ENCODE results near the gene STARD9. TPM values are rescaled to one million over a fixed set of nuclear protein-coding genes. Genes with fewer than 3 reads are reported as not detected.
"Not testable (repeated sequence)": the region's sequence is repeated elsewhere in the genome, so short reads cannot be mapped to it uniquely, and the experiment has no call there.

The STARD9 gene
- total RNA-seq, 1 experiment from 2014 or later: 7.4 TPM

DNA sequence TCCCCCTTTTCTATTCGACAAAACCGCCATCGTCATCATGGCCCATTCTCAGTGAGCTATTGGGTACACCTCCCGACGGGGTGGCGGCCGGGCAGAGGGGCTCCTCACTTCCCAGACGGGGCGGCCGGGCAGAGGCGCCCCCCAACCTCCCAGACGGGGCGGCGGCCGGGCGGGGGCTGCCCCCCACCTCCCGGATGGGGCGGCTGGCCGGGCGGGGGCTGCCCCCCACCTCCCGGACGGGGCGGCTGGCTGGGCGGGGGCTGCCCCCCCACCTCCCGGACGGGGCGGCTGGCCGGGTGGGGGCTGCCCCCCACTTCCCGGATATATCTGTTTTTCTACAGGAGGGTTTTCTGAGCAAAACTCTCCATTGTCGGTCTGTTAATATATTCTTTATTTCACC, 25.9 kb downstream of the STARD9 start:
- not testable (repeated sequence) for H3K4me3 ChIP-seq; H3K27me3 ChIP-seq (replicated peaks); DNase-seq (ENCODE audit: low read depth in 1 of 2, low spot score in 2 of 2); H3K9me3 ChIP-seq (replicated peaks); H3K27ac ChIP-seq; H3K36me3 ChIP-seq
- peaks cover 15% of the 10 kb centered on the region for H3K4me1 ChIP-seq (replicated peaks)

DNA sequence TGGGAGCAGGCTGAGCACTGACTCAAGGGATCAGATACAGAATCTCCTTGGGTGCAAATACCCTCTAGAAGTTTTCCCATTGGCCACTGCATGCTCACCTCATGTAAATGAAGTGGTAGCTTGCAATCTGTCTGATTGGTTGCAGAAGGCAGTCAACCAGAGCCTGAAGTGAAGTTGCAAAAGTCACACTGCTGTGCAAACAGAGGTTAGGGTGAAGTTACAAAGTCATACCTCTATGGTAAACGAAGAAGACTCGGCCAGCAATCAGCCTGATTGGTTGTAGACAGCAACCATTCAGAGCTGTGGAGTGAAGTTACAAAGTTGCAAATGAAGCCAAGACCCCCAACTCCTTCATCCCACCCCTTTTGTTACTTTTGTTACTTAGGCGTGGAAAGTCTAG, 27.1 kb downstream of the STARD9 start:
- no peaks in the 10 kb centered on the region for H3K9me3 ChIP-seq (replicated peaks)
- no peak for DNase-seq (ENCODE audit: low read depth in 1 of 2, low spot score in 2 of 2)
- H3K36me3 ChIP-seq: peaks cover 13% of the 10 kb centered on the region
- no peaks in the 10 kb centered on the region for H3K27me3 ChIP-seq (replicated peaks)
- H3K4me1 ChIP-seq (replicated peaks): peaks cover 15% of the 10 kb centered on the region
- H3K4me3 ChIP-seq: no peak overlapping the region
- no peak overlapping the region for H3K27ac ChIP-seq

- no peak for DNase-seq (ENCODE audit: low read depth in 1 of 2, low spot score in 2 of 2)
- Histone ChIP-seq H3K4me1 (replicated peaks) (peaks cover 24% of the 10 kb centered on the region), H3K36me3 (peaks cover 13% of the 10 kb centered on the region), H3K9me3 (replicated peaks) (no peaks in the 10 kb centered on the region), H3K4me3 (no peak overlapping the region), H3K27me3 (replicated peaks) (no peaks in the 10 kb centered on the region), H3K27ac (no peak overlapping the region)
These were observed 28.6 kb downstream of the STARD9 start for GRCh38 chr15:42603978-42604377.

DNA sequence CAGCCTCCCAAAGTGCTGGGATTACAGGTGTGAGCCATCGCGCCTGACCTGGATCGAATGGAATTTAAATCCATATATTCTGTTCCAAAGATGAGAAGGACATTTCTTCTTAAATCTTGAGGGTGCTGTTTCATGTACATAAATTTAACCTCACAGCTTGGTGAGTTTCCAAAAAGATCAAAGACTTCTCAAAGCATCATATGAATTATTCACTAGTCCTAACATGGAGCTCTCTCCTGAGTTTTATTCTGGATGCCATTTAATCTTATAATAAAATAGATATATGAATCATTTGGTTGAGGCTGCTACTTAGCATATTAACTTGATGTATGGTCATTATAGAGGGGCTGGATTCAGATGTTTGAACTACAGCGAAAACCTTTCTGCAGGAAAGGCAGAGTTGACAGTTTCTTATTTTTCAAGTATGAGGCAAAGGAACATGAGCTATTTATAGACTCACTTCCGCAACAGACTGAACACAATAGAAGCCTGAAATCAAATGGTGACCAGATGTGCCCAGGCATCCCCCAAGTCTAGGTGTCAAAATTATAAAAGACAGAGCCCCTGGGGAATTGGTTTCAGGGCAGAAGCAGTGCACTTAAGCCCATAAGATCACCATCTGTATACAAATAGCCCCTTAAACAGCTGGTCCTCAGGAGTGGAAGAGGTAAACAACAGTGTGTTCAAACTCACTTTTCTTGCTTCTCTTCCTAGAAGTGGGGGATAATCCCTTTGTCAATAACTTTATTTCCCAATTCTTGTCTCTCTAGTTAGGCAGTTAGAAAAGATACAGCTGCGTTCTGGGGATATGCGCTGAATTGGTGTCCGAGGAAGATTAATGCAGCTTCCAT, 29.7 kb downstream of the STARD9 start:
- Histone ChIP-seq H3K36me3 (peaks cover 10% of the 10 kb centered on the region), H3K4me1 (replicated peaks) (peaks cover 24% of the 10 kb centered on the region), H3K27ac (peak overlapping the region; percentile 26), H3K27me3 (replicated peaks) (no peaks in the 10 kb centered on the region), H3K4me3 (no peak overlapping the region), H3K9me3 (replicated peaks) (no peaks in the 10 kb centered on the region)
- peak in 1 of 2 experiments; percentile 45 for DNase-seq (ENCODE audit: low read depth in 1 of 2, low spot score in 2 of 2)

- H3K9me3 ChIP-seq (replicated peaks): no peaks in the 10 kb centered on the region
- peaks cover 24% of the 10 kb centered on the region for H3K4me1 ChIP-seq (replicated peaks)
- no peak for DNase-seq (ENCODE audit: low read depth in 1 of 2, low spot score in 2 of 2)
- H3K4me3 ChIP-seq: no peak overlapping the region
- peak overlapping the region; percentile 26; the same call in 1 of the 2 replicates for H3K27ac ChIP-seq
- H3K36me3 ChIP-seq: peaks cover 10% of the 10 kb centered on the region
- no peaks in the 10 kb centered on the region for H3K27me3 ChIP-seq (replicated peaks)
These were observed 30.4 kb downstream of the STARD9 start for GRCh38 chr15:42605796-42606195.

- H3K36me3 ChIP-seq: peaks cover 10% of the 10 kb centered on the region
- H3K9me3 ChIP-seq (replicated peaks): no peaks in the 10 kb centered on the region
- H3K4me1 ChIP-seq (replicated peaks): peaks cover 24% of the 10 kb centered on the region
- no peak overlapping the region for H3K4me3 ChIP-seq
- H3K27ac ChIP-seq: no peak overlapping the region
- H3K27me3 ChIP-seq (replicated peaks): no peaks in the 10 kb centered on the region
- DNase-seq (ENCODE audit: low read depth in 1 of 2, low spot score in 2 of 2): no peak
These were observed 32.7 kb downstream of the STARD9 start for GRCh38 chr15:42608110-42608531.

DNA sequence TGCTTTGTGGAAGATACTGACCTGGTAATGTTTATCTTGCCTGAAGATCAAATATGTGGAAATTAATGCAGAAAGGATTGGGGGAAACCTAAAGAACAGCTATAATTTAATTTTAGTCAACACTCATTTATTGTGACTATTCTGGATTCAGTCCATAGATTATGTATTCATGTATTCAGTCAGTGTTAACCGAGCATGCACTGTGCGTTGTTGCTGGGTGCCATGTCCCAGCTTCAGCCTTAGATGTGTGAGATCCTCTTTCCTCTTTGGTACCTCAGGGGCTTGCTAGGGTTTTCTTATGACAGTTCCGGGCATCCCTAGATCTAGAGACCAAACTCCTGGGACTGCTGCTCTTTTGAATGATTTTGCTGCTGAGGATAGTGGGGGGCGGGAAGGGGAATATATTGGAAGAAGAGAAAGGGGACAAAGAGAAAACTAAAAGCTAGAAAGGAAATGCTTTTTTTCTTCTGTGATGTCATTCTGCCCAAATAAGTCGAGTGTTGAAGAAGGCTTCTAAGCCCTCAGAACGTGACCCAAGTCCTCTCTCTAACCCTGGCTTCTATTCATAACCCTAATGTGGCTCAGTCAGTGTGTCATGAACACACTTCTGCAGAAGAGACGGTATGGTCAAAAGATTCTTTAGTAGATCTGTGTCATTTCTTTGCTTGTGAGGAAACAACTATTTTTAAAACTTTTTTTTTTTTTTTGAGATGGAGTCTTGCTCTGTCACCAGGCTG, 33.5 kb downstream of the STARD9 start:
- H3K27ac ChIP-seq: no peak overlapping the region
- no peak for DNase-seq (ENCODE audit: low read depth in 1 of 2, low spot score in 2 of 2)
- H3K27me3 ChIP-seq (replicated peaks): no peaks in the 10 kb centered on the region
- H3K9me3 ChIP-seq (replicated peaks): no peaks in the 10 kb centered on the region
- H3K36me3 ChIP-seq: peaks cover 10% of the 10 kb centered on the region
- no peak overlapping the region for H3K4me3 ChIP-seq
- peaks cover 24% of the 10 kb centered on the region for H3K4me1 ChIP-seq (replicated peaks)

GRCh38 chr15:42611532-42611931, 36.1 kb downstream of the STARD9 start:
- H3K27ac ChIP-seq: no peak overlapping the region
- no peaks in the 10 kb centered on the region for H3K27me3 ChIP-seq (replicated peaks)
- no peak for DNase-seq (ENCODE audit: low read depth in 1 of 2, low spot score in 2 of 2)

DNA sequence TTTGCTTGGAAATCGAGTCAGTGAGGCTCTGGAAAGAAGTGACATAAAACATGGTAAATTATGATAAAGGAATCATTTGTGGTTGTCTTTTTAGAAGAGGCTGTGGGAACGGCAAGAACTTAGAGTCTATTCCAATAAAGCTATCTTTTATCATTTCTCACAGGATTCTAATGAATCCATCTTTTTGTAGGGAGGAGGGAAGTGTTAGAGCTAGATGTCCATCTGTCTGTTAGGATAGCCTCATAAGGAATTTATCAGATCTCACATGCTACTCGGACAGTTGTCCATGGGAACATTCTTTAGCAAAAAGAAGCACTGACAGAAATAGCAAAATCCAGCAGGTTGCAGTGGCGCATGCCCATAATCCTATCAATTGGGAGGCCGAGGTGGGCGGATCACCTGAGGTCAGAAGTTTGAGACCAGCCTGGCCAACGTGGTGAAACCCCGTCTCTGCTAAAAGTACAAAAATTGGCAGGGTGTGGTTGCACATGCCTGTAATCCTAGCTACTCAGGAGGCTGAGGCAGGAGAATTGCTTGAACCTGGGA, 37.0 kb downstream of the STARD9 start:
- Histone ChIP-seq H3K4me3 (no peak overlapping the region), H3K36me3 (no peaks in the 10 kb centered on the region; the same call in 1 of the 2 replicates), H3K27me3 (replicated peaks) (no peaks in the 10 kb centered on the region), H3K4me1 (replicated peaks) (peaks cover 22% of the 10 kb centered on the region), H3K27ac (no peak overlapping the region), H3K9me3 (replicated peaks) (no peaks in the 10 kb centered on the region)
- no peak for DNase-seq (ENCODE audit: low read depth in 1 of 2, low spot score in 2 of 2)

More at GRCh38 chr15:42611532-42611931, 36.1 kb downstream of the STARD9 start:
- Histone ChIP-seq H3K4me3 (no peak overlapping the region), H3K36me3 (peaks cover 3% of the 10 kb centered on the region; the same call in 1 of the 2 replicates), H3K9me3 (replicated peaks) (no peaks in the 10 kb centered on the region), H3K4me1 (replicated peaks) (peaks cover 13% of the 10 kb centered on the region)

- H3K9me3 ChIP-seq (replicated peaks): no peaks in the 10 kb centered on the region
- DNase-seq (ENCODE audit: low read depth in 1 of 2, low spot score in 2 of 2): no peak
- no peaks in the 10 kb centered on the region for H3K27me3 ChIP-seq (replicated peaks)
- peaks cover 27% of the 10 kb centered on the region for H3K4me1 ChIP-seq (replicated peaks)
- H3K4me3 ChIP-seq: no peak overlapping the region
- H3K36me3 ChIP-seq: no peaks in the 10 kb centered on the region
- H3K27ac ChIP-seq: no peak overlapping the region
These were observed 40.7 kb downstream of the STARD9 start for GRCh38 chr15:42616107-42616506.

GRCh38 chr15:42619656-42620371, 44.4 kb downstream of the STARD9 start:
- H3K27ac ChIP-seq: no peak overlapping the region
- no peaks in the 10 kb centered on the region for H3K27me3 ChIP-seq (replicated peaks)
- no peak overlapping the region for H3K4me3 ChIP-seq
- no peak for DNase-seq (ENCODE audit: low read depth in 1 of 2, low spot score in 2 of 2)
- no peaks in the 10 kb centered on the region for H3K9me3 ChIP-seq (replicated peaks)
- H3K36me3 ChIP-seq: no peaks in the 10 kb centered on the region
- peaks cover 27% of the 10 kb centered on the region for H3K4me1 ChIP-seq (replicated peaks)

DNA sequence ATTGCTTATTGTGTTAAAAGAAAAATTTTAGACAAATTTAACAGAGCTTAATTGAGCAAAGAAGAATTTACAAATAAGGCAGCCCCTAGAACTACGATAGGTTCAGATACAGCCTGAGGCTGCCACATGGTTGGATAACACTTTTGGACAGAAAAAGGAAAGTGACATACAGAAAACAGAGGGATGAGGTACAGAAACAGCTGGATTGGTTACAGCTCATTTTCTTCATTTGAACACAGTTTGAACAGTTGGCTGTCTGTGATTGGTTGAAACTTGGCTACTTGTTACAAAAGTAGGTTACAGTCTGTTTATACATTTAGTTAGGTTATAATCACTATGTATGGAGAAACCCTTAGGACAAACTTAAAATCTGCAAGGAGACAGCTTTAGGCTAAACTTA, 46.0 kb downstream of the STARD9 start:
- no peak for DNase-seq (ENCODE audit: low read depth in 1 of 2, low spot score in 2 of 2)
- no peaks in the 10 kb centered on the region for H3K36me3 ChIP-seq
- H3K9me3 ChIP-seq (replicated peaks): no peaks in the 10 kb centered on the region
- H3K27me3 ChIP-seq (replicated peaks): no peaks in the 10 kb centered on the region
- no peak overlapping the region for H3K4me3 ChIP-seq
- no peak overlapping the region for H3K27ac ChIP-seq
- peaks cover 24% of the 10 kb centered on the region for H3K4me1 ChIP-seq (replicated peaks)

Measured in SJSA1 (cell line).